Myocyte (in vitro differentiated cells): ENCODE measurements around the gene ZNF736. TPM values are rescaled to one million over a fixed set of nuclear protein-coding genes. Genes with fewer than 3 reads are reported as not detected.
"Not testable (repeated sequence)": the region's sequence is repeated elsewhere in the genome, so short reads cannot be mapped to it uniquely, and the experiment has no call there.

Experiments used
- DNase-seq: peaks from one replicate; pipeline ENCODE4 v3.0.0-alpha.2; 2012; ENCODE audit warnings: low read depth
- polyA plus RNA-seq: library from polyadenylated mRNA; unstranded; fragments of >200 nt; gene quantifications from one replicate; pipeline ENCODE4 v1.2.1, GENCODE V29; 2012; ENCODE audit warnings: missing spikeins
- total RNA-seq: library from RNA; depleted of rRNA; stranded (reverse); fragments of >200 nt; gene quantifications from 2 replicates; pipeline ENCODE4 v1.2.3, GENCODE V29; 2014

The ZNF736 gene
- total RNA-seq: 7.6 and 10.2 TPM in 2 replicates
- 5.3 TPM for polyA plus RNA-seq

DNA sequence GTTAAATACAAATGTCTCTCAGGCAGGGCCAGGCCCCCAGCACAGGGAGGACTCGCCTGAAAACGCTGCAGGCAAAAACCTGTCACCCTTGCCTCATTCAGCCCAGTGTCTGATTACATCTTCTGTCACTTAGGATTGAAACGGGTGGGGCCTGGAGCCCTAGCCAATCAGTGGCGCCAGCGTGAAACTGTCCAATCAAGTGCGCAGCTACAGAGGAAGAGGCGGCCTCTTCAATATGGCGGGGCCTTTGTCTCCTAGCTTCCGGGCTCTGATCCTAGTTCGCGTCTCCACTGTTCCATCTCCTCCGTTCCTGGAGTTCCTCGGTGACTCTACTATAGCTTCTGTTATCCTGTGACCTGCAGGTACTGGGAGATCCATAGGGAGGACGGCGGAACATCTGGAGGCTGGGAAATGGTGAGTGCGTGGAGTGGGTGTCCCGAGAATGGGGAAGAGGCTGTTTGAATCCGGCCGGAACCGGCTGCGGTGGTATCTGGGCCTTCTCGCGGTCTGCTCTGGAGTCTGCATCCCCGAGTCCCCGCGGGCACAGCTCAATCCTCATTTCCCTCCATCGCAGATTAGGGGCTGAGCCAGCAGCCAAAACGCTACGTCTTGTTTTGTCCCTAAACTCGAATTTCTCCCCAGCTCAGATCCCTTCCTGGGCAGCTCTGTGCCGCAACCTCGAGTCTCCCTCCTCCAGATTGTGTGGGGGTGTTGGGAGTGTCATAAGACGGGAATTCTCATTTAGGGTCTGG lies at the start of gene ZNF736:
Gene ZNF736 (plus strand): TSS at position 222 of the 752 bp plus-strand sequence. CDS start 190 bp downstream, at position 412.
- peak; percentile 99 for DNase-seq

DNA sequence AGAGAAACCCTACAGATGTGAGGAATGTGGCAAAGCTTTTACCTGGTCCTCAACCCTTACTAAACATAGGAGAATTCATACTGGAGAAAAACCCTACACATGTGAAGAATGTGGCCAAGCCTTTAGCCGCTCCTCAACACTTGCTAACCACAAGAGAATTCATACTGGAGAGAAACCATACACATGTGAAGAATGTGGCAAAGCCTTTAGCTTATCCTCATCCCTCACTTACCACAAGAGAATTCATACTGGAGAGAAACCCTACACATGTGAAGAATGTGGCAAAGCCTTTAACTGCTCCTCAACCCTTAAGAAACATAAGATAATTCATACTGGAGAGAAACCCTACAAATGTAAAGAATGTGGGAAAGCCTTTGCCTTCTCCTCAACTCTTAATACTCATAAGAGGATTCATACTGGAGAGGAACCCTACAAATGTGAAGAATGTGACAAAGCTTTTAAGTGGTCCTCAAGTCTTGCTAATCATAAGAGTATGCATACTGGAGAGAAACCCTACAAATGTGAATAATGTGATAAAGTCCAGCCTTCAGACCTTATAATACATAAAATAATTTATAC lies 47.3 kb upstream of the ZNF736 start:
- DNase-seq: no peak

DNA sequence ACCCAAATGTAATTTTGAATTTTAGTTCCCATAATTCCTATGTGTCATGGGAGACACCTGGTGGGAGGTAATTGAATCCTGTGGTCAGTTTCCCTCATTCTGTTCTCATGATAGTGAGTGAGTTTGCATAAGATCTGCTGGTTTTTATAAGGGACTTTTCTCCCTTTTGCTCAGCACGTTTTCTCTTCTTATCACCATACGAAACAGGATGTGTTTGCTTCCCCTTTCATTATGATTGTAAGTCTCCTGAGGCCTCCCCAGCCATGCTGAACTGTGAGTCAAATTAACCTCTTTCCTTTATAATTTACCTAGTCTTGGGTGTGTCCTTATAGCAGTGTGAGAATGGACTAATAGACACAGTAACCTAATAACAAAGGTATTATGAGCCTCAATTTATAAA lies 36.1 kb upstream of the ZNF736 start:
- no peak for DNase-seq

DNA sequence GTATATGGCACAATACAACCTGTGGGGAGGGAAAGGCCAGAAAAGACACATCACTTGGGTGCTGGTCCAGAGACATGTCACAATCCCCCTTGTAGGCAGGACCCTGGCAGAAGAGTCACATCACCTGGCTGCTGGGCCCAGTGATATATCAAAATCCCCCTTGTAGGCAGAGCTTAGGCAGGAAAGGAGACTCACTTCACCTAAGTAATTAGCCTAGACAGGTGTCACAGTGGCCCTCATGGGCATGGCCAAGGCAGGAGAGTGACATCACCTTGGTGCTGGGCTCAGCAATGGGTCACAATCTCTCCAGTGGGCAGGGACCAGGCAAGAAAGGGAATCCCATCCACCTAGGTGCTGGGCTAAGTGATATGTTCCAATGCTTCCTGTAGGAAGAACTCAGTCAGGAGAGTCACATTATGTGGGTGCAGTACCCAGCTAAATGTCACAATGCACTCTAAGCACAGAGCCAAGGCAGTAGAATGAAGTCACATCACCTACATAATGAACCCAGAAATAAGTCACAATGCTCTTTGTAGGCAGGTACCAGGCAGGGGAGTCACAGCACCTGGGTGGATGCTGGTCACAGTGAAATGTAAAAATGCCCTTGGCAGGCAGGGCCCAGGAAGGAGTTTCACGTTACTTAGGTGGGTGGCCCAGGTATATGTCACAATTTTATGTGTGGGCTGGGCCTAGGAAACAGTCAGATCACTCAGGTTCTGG lies 18.9 kb upstream of the ZNF736 start:
- no peak for DNase-seq

DNA sequence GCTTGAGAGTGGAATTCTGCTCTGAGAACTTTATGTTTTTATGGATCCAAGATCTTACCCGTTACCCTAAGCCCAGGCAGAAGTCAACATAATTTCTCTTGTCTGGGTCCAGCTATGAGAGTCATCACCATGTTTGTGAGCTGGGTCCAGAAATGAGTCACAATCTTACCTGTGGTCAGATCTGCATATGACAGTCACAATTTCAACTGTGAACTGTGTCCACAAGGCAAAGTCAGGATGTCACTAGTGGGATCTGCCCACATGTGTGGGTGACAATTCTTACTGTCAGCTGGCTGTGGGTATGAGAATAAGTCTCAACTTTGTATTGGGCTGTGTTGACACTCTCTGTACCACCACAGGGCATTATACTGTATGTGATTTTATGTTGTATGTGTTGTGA lies 16.3 kb upstream of the ZNF736 start:
- not testable (repeated sequence) for DNase-seq

DNA sequence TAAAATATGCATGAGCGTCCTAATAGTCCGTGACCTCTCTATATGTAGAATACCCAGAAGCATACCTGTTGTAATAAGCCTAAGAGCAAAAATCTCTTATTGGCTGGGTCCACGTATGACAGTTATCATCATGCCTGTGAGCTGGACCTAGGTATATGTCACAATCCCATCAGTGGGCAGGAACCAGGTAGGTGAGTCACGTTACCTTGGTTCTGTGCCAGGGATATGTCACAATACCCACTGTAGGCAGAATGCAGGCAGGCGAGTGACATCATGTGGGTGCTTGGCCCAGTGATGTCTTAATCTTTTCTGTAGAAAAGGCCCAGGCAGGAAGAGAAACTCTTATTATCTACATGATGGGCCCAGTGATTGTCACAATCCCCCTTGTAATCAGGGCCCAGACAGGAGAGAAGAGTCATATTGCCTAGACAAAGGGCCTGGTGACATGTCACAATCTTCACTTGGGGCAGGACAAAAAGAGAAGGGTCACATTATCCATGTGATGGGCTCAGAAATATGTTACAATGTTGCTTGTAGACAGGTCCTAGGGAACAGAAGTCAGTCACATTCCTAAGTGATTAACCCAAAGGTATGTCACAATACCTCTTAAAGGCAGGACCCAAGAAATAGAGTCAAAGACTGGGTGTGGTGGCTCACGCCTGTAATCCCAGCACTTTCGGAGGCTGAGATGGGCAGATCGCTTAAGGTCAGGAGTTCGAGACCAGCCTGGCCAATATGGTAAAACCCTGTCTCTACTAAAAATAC lies 12.9 kb upstream of the ZNF736 start:
- no peak for DNase-seq

DNA sequence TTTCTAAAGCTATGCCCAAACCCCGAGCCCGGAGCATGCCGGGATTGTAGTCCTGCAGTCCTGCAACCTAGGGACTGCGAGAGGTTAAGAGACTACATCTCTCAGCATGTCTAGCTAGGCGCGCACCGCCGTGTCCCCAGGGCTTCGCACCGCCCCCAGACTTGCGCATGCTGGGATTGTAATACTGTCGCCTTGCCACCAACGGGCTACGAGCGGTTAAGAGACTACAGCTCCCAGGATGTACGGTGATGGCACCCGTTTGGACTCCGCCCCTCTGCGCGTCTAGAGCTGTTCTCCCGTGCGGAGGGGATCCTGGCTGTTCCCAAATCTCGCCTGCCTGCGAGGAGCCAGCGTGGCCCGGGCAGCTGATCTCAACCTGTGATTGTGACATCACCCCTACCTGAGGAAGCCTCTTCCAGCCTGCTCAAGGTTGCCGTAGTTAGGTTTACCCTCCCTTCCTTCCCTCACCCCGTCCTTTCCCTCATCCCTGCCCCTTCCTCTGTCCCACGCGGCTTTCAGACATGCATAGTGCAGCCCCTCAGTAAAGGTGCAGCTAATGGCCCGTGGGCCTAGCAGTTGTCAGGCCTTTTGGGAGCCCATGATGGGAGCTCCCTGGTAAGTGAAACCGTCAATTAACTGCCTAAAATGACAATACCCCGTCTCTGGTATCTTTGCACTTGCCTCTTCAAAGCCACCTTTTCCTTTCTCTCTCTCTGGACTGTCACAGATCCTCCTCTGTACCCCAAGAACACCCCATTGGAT lies 6.3 kb upstream of the ZNF736 start:
- DNase-seq: peak; percentile 92

DNA sequence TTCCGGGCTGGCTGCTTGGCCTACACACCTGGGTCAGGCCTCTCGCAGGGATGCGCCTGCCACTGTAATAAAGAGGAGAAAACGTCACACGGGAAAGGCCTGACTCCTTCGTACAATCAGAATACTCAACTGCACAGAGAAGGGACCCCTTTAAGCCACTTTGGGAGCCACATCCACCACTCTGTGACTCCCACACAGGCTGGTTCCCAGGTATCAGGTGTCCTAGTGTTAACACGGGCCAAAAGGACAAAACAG lies 5.8 kb upstream of the ZNF736 start:
- no peak for DNase-seq

DNA sequence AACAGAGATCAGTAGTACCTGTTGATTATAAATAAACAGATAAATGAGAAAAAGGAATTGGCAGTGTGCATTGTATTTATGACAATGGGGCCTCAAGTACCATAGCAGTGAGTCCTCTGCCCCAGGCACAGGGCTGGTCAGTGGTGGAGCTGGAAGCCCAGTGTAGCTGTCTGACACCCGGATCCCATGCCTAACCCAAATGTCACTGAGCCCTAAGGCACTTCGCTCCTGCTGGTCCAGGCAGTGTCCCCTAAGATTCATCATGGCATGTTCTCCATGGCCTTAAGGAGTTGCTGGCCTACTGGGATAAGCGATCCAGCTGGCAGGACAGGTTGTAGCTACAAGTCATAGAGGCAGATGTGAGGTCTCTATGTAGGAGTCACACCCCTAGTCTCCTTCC lies 3.3 kb upstream of the ZNF736 start:
- DNase-seq: no peak

DNA sequence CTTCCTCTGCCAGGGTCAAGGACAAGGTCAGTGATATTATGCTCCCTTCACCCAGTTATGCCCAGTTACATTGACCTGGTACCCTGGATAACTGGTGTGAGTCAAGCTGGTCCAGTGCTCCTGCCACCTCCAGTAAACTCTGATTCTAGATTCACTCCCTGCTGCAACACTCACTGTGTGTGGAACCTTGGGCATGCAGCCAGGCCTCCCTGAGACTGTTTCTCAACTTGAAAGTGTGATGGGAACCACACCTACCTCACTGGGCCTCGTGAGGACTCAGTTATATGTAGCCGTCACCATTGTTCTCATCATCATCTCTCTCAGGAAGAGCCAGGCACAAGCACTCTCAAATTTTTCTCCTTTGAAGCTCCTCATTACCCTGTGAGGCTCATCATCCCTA lies 935 bp upstream of the ZNF736 start:
- DNase-seq: no peak

DNA sequence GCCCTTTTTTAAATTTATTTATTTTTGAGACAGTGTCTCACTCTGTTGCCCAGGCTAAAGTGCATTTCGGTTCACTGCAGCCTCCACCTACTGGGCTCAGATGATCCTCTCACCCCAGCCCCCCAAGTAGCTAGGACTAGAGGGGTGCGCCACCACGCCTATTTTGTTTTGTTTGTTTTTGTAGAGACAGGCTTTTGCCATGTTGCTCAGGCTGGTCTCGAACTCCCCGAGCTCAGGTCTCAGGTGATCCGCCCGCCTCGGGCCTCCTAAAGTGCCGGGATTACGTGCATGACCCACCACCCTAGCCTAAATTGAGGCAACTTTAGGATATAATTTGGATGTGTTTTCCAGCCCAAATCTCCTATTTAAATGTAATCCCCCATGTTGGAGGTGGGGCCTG lies 805 bp downstream of the ZNF736 start:
- no peak for DNase-seq

DNA sequence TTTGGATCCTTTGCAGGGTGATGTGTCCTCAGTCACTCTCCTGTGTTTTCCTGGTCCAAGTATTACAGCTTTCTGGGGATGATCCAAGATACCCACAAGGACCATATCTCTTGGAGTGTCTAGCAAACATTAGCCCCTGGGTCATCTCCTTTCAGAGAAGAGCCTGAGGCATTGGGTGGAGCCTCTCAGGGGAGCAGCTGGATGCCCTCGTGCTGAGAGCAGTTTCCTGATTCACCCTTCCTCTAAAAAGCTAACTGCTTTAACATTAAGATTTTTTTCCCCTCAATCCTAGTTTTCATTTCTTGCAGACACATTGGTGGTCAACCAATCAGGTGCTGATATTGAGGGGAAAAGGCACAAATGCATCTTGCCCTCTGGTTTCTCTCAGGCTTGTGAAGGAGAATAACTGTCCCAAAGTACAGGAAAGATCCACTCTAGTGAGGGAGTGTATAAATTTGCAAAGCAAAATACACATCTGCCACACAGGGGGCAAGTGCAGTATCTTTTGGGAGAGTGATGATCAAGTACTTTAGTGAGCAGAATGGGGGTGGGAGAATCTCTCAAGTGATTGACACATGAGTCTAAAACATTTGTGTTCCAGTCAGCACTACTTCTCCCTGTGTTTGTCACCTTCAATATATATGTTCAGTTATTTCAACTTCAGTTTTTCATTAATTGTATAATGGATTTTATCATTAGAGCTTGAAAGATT lies 2.4 kb downstream of the ZNF736 start:
- not testable (repeated sequence) for DNase-seq

DNA sequence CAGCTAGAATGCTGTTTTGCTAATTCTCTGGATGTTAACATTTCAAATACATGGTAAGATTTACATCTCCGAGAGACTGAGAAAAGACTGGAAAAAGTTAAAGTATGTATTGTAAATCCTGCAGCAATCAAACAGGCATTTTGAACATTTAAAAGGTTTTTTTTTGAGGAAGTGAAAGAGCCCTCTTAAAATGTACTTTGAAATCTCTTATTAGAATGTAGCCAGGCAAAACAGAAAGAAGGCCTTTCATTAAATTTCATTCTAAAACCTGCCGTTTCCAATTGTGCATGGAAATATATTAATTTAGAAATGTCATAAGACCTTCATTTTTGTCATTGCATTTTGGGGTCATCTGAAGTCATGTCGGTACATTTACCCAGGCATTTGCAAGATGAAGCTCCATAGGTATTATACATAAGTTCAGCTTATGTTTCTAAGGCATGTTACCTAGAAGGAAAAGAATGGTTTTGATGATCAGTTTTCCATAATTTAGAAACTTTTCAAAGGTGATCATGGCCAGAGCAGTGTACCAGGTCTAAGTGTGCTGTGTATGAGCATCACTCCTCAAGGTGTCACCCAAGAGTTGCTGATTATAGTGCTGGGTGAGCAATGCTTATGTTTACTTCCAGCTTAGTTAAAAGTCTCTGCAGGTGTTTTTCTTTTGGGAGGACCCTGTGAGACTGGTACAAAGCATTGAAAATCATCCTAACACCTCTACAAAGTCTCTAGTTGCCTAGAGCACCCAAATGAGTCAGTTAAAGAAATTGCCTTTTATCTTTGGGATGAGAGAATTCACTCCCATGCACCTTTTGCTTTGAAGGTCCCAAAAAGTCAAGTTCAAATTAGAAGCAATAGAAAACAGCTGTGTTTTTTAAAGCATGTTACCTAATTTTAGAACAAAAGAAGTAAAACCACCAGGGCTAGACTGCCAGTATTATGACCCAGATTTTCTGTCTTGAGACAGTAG lies 7.1 kb downstream of the ZNF736 start:
- no peak for DNase-seq

DNA sequence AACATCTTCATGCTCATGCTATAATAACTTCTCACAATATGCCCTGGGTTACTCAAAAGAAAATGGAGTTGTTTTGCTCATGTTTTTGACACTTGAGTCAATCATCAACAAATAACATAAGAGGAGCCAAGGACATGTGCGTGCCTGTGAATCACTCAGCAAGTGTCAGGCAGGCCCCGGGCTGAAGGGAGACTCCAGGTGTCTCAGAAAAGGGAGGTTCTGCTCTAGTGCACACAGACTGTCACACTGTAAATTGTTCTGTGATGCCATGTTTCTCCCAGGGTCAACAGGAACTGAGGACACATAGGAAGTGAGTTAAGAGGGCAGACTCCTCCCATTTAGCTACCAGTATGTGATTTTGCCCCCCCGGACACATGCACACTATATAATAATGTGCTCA lies 10.4 kb downstream of the ZNF736 start:
- not testable (repeated sequence) for DNase-seq

DNA sequence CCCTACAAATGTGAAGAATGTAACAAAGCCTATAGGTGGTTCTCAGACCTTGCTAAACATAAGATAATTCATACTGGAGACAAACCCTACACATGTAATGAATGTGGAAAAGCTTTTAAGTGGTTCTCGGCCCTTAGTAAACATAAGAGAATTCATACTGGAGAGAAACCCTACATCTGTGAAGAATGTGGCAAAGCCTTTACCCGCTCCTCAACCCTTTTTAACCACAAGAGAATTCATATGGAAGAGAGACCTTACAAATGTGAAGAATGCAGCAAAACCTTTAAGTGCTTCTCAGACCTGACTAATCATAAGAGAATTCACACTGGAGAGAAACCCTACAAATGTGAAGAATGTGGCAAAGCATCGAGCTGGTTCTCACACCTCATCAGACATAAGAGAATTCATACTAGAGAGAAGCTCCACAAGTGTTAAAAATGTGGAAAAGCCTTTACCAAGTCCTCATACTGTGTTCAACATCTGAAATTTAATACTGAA lies 35.0 kb downstream of the ZNF736 start:
- DNase-seq: not testable (repeated sequence)

DNA sequence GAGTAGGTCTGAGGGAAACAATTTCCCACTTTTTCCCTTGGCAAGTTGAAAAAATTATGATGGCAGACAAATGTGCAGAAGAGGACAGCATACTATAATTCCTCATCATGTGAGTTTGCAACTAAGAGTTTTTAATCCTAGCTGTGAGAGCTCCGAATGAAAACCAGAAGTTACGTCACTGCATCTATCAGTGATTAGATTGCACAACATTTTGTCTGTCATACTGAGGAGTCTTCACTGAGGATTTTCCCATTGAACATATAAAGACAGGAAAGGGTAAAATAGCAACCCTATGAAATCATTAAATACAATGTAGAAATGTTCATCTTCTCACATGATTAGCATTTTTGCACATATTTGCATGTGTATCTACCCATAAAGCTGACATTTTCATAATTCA lies 45.8 kb downstream of the ZNF736 start:
- no peak for DNase-seq

DNA sequence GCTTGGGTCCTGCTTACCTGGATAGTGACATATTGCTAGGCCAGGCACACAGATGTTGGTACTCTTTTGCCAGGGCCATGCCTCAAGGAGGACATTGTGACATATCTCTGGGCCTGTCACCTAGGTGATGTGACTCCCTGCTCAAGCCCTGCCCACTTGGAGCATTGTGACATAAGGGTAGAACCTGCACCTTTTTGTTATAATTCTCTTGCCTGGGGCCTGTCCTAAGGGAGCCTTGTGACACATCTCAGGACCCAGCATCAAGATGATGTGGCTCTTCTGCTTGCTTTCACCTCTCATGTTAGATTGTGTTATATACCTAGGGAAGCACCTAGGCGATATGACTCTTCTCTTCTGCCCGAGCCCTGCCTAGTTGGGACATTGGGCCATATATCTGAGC lies 57.4 kb downstream of the ZNF736 start:
- DNase-seq: no peak

DNA sequence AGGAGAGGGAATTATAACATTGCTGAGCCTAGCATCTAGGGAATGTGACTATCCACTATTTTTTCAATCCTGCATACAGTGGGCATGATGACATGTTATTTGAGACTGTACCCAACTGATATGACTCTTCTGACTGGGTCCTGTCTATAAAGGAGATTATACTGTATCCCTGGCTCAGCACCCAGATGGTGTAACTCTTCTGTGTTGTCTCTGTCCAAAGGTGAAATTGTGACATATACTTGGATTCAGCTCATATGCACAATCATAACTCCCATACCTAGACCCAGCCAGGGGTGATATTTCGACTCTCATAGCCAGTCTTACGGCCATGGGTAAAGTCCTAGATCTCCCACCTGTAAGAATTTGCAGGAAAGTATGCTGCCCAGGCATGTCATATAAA lies 59.3 kb downstream of the ZNF736 start:
- no peak for DNase-seq

DNA sequence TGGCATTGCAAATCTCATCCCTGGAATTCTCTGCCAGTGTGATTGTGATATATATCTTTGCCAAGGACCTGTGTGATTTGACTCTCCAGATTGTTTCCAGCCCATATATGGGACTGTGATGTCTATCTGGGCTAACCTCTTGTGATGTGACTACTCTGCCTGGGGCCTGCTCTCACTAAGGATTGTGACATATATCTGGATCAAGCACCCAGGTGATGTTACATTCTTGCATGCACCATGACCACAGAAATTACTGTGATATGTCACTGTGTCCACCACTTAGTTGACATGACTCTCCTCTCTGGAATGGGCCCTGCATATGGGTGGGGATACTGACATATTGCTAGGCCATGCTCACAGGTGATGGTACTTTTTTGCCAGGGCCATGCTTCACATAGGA lies 86.6 kb downstream of the ZNF736 start:
- DNase-seq: no peak
